ENCODE measurements around the gene CDC42BPA.
"Not testable (repeated sequence)": the region's sequence is repeated elsewhere in the genome, so short reads cannot be mapped to it uniquely, and the experiment has no call there.

CDC42BPA gene

DNA sequence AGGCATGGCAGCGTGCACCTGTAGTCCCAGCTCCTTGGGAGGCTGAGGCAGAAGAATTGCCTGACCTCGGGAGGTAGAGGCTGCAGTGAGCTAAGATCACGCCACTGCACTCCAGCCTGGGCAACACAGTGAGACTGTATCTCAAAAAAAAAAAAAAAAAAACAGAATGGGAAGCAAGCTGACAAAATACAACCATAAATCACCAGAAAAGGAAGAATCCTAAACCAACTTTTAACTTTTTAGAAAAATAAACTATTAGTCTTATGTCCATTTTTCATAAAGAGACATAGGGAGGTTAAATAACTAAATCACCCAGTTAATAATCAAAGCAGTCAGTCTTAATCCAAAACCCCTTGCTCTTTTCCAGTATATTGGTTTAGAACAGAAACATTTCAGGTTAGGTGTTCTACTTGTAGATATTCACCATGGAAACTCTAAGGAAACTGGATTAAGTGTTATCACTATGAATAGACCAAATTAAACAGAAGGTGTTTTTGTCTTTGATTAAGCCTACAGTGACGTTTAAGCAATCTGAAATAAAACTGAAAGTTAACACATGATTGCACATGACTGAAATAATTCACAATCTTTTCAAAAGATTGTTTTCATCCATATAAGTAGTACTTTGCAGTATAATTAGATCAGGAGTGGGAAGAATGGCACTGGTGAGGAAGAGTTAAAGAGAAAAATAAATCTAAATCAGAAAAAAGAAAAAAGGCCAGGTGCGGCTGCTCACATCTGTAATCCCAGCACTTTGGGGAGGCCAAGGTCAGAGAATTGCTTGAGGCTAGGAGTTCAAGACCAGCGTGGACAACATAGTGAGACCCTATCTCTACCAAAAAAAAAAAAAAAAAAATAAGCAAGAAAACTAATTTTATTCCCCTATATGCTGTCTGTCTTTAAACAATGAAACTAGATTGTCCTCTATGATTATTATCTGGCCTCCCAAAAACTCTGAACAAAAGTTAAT is 9.6 kb downstream of the CDC42BPA start:
- DNase-seq (ENCODE audit: low read depth in 2 of 2) = no peak

DNA sequence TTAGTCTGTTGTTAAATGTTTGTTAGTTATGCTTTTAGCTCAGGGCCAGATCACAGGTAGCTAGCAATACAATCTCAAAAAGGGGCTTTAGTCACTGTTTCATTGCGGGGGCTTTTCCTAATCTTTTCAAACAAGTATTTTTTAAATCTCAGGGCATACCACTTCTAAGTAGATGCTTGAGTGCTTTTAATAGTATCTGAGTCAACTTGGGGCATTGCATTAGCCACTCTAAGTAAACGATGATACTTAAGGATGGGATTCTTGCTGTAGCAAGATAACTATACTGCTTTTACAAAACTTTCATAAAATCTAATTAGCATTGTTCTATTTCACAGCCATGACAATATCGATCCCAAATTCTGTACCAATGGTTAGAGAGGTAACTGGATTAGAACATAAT is 11.6 kb downstream of the CDC42BPA start:
- no peak for DNase-seq (ENCODE audit: low read depth in 2 of 2)

GRCh38 chr1:227305894-227306626 is 12.2 kb downstream of the CDC42BPA start:
- no peak for DNase-seq (ENCODE audit: low read depth in 2 of 2)

- no peak for DNase-seq (ENCODE audit: low read depth in 2 of 2)
Observed at GRCh38 chr1:227304665-227305064, 13.6 kb downstream of the CDC42BPA start.

DNA sequence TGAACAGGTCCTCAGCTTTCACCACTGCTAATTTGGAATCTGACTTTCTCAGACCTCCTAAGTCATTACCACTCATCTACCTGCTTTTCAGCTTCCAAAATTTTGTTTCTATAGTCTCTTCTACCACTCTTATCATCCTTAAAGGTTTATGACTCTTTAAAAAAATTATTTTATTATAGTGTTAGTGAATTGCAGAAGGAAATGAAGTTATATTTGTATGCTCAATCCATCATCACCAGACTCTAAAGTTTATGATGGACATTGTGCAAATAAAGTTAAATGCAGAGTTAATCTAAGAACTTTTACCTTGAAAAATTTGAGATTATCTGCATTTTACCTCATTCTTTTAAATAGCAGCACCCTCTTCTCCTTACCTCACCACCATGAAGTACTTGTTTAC is 14.6 kb downstream of the CDC42BPA start:
- DNase-seq (ENCODE audit: low read depth in 2 of 2) = no peak

GRCh38 chr1:227300682-227301081 is 17.6 kb downstream of the CDC42BPA start:
- no peak for DNase-seq (ENCODE audit: low read depth in 2 of 2)

- no peak for DNase-seq (ENCODE audit: low read depth in 2 of 2)
Observed at GRCh38 chr1:227299688-227300087, 18.6 kb downstream of the CDC42BPA start.

DNA sequence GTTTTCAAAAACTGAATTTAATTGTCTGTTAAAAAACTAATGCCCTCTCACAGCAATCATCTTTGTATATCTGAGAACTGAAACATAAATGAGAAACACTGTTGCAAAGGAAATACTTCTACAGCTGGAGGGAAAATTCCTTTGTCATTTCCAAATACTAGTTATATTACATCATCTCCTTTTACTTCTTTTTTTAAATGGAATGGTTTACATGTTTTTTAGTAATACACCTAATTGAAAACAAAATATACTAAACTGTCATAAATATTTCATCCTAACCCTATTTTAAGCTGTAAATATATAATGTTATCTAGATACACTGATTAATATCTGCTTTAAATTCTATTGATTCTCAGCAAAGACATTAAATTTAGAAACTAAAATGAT is 19.1 kb downstream of the CDC42BPA start:
- DNase-seq (ENCODE audit: low read depth in 2 of 2) = no peak

GRCh38 chr1:227298512-227299240 is 19.6 kb downstream of the CDC42BPA start:
- no peak for DNase-seq (ENCODE audit: low read depth in 2 of 2)

GRCh38 chr1:227297073-227297793 is 21.1 kb downstream of the CDC42BPA start:
- no peak for DNase-seq (ENCODE audit: low read depth in 2 of 2)

DNA sequence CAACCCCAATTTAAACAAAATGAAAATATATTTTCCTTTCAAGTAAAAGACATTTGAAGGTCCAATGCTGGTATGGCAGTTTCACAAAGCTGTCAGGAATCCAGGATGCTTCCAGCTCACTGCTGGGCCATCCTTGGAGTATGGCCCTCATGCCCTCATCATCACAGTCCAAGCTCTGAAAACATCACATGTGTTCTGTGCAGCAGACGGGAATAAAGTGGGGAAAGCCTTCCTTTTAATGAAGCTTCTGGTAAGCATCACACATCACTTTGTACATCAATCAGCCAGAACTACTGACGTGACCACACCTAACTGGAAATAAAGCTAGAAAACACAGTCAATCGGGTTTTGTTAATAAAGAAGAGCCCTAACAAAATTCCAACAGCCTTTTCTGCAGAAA is 22.7 kb downstream of the CDC42BPA start:
- DNase-seq (ENCODE audit: low read depth in 2 of 2) = no peak

DNA sequence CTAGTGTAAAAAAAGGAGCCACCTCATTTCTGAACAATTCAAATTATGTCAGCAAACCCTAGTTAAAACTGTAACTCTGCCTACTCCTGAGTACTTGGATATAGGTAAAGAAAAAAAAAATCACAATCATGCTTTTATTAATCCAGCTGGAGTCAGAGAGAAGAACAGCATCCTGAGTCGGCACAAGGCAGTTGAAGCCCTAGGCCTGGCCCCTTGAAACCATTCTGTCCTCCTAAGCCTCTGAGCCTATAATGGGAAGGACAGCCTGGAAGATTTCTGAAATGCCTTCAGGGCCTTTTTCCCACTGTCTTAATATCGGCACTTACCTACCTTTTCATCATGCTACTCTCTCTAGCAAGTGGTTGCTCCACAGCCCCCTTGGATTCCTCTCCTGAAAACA is 32.5 kb downstream of the CDC42BPA start:
- DNase-seq (ENCODE audit: low read depth in 2 of 2) = no peak

DNA sequence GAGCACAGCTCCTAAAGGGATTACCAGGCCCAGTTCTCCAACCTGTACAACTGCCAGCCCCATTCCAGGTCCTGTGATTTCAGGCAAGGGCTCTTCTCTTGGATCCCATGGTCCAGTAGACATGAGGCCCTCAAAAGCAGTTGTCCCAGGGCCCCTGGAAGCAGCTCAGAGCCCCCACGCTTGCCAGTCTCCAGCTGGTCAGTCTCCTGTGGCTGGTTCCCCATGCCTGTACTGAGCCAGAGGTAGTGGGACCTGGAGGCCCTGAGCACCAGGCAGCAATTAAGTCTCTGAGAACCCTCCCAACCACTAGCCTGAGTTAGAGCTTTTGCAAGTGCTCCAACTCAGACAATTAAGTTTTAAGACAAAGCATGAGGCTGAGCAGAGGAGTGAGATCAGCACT is 36.9 kb downstream of the CDC42BPA start:
- DNase-seq (ENCODE audit: low read depth in 2 of 2) = no peak

GRCh38 chr1:227280836-227281235 is 37.5 kb downstream of the CDC42BPA start:
- DNase-seq (ENCODE audit: low read depth in 2 of 2) = no peak

DNA sequence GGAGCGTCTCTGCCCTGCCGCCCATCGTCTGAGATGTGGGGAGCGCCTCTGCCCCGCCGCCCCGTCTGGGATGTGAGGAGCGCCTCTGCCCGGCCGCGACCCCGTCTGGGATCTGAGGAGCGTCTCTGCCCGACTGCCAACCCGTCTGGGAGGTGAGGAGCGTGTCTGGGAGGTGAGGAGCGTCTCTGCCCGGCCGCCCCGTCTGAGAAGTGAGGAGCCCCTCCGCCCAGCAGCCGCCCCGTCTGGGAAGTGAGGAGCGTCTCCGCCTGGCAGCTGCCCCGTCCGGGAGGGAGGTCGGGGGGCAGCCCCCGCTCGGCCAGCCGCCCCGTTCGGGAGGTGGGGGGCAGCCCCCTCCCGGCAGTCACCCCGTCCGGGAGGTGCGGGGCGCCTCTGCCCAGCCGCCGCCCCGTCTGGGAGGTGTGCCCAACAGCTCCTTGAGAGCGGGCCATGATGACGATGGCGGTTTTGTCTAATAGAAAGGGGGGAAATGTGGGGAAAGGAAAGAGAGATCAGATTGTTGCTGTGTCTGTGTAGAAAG is 42.1 kb downstream of the CDC42BPA start:
- DNase-seq (ENCODE audit: low read depth in 2 of 2) = not testable (repeated sequence)

DNA sequence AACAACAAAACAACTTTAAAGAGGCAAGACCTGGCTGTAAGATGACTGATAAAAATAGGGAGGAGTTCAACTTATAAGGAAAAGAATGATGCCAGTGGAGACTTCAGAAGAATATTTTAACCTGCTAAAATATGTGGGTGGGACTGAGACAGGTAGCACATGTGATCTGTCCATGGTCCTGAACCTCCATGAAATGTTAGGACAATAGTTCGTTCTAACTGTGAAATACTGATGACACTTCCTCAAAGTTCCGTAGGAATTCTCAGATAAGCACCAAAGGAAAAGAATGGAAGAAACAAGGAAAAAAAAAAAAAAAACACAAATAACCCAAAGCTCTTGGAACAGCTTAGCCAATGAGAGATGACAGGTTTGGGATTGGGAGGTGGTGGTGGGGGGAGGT is 44.7 kb downstream of the CDC42BPA start:
- DNase-seq (ENCODE audit: low read depth in 2 of 2) = no peak

DNA sequence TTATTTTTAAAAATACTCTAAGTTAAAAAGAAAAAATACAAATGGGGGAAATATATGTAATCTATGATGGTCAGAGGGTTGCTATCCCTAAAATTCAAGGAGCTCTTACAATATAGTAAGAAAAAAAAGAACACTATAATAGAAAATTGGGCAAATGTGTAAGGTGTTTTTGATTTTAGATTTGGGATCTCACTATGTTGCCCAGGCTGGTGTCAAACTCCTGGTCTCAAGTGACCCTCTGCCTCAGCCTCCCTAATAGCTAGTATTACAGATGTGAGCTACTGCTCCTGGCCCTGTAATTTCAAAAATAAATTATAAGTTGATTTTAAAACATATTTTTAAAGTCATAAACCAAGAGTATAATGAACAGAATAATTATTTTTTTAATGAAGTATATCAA is 45.9 kb downstream of the CDC42BPA start:
- DNase-seq (ENCODE audit: low read depth in 2 of 2) = no peak

- no peak for DNase-seq (ENCODE audit: low read depth in 2 of 2)
Observed at GRCh38 chr1:227270554-227270953, 47.7 kb downstream of the CDC42BPA start.

DNA sequence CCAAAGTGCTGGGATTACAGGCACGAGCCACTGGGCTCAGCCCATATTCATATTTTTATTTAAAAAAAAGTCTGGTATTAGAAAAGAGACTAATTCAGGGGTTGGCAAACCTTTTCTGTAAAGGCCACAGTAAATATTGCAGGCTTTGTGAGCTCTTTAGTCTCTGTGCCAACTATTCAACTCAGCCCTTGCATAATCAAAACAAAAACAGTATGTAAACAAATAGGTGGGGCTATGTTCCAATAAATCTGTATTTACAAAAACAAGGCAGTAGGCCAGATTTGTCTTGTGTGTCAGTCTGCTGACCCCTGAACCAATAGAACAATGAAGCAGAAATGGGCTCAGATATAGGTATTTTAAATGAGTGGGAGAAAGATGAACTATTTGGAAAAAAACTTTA is 49.3 kb downstream of the CDC42BPA start:
- DNase-seq (ENCODE audit: low read depth in 2 of 2) = no peak

DNA sequence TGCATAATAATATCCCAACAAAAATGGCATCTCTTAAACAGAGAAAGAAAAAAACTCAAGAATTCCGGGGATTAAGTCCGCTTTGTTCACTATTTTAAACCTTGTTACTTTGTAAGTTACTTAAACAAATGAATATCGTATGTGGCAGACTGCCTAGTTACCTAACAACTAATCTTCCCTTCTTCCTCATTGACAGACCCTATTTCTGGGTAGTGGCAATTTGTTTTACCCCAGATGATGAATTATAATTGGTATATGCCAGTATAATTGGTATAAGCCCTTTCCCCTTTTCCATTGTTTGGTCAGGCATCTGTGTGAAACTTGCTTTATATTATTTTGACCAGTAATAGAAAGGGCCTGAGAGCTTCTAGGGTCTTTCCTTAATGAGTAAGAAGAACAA is 52.4 kb downstream of the CDC42BPA start:
- no peak for DNase-seq (ENCODE audit: low read depth in 2 of 2)

DNA sequence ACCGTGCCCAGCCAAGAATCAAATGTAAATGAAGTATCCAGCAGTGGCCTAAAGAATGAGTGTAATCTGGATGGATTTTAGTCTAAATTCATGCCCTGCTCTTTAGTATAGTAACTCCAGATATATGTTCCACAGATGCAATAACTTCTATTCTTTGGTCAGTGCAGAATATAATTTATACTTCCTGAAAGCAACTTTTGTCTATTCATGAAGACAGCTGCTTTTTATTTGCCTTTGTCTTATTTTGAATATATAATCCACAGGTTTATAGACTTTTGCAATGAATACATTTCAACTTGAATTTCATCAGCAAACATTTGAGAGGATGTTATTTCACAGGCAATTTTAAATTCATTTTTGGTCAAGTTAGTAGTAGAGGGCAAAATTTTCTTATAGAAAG is 54.4 kb downstream of the CDC42BPA start:
- DNase-seq (ENCODE audit: low read depth in 2 of 2) = no peak
